Measurements from ENCODE around the gene CUX1. TPM values are rescaled to one million over a fixed set of nuclear protein-coding genes. Genes with fewer than 3 reads are reported as not detected.

The CUX1 gene
- total RNA-seq, 1 donor from 2014 or later = 66.4 TPM

DNA sequence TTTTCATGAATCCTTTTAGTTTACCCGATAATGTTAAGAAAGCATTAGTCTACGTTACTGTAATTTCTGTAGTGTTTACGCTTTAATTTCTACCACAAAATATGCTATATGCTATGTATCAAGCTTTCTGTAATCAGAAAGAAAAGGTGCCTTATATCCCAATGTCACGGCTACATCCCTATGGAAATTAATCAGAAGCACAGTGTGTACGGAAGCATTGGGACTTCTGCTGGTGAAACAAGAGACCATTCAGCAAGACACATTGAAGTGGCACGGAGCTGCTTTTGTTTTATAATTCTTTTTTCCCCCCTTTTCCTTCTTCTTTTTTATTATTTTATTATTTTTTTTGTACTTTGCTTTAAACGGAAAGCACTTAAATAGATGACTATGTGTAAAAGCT is 438.1 kb downstream of the CUX1 start:
- Histone ChIP-seq H3K79me2 (ENCODE audit: low read depth) (no peaks in the 10 kb centered on the region), H3K27ac (no peak overlapping the region), H3K27me3 (no peaks in the 10 kb centered on the region), H3K9ac (no peak overlapping the region), H3K36me3 (no peaks in the 10 kb centered on the region), H3F3A (ENCODE audit: low read depth) (peaks cover 39% of the 10 kb centered on the region), H3K4me3 (no peak overlapping the region), H3K4me1 (peaks cover 50% of the 10 kb centered on the region), H3K9me3 (ENCODE audit: low read depth) (no peaks in the 10 kb centered on the region), H2AFZ (replicated peaks) (no peak overlapping the region), H4K20me1 (ENCODE audit: low read depth) (no peaks in the 10 kb centered on the region), H3K4me2 (no peak overlapping the region)
- H3K27ac Mint-ChIP-seq = no peak overlapping the region
- no peaks in the 10 kb centered on the region for H3K9me3 Mint-ChIP-seq
- DNase-seq (ENCODE audit: low spot score) = no peak
- peaks cover 31% of the 10 kb centered on the region for H3K4me1 Mint-ChIP-seq
- H3K27me3 Mint-ChIP-seq (ENCODE audit: insufficient read depth, low read depth) = peaks cover 4% of the 10 kb centered on the region
- no peak overlapping the region for H3K4me3 Mint-ChIP-seq
- TF ChIP-seq EZH2 (IDR thresholded peaks at IDR 0.05) (no peak), EZH2phosphoT487 (IDR thresholded peaks at IDR 0.05) (no peak)
- TF ChIP-seq, protein P1, sequence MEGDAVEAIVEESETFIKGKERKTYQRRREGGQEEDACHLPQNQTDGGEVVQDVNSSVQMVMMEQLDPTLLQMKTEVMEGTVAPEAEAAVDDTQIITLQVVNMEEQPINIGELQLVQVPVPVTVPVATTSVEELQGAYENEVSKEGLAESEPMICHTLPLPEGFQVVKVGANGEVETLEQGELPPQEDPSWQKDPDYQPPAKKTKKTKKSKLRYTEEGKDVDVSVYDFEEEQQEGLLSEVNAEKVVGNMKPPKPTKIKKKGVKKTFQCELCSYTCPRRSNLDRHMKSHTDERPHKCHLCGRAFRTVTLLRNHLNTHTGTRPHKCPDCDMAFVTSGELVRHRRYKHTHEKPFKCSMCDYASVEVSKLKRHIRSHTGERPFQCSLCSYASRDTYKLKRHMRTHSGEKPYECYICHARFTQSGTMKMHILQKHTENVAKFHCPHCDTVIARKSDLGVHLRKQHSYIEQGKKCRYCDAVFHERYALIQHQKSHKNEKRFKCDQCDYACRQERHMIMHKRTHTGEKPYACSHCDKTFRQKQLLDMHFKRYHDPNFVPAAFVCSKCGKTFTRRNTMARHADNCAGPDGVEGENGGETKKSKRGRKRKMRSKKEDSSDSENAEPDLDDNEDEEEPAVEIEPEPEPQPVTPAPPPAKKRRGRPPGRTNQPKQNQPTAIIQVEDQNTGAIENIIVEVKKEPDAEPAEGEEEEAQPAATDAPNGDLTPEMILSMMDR (IDR thresholded peaks at IDR 0.05) = no peak
- peaks cover 3% of the 10 kb centered on the region for H3K36me3 Mint-ChIP-seq

DNA sequence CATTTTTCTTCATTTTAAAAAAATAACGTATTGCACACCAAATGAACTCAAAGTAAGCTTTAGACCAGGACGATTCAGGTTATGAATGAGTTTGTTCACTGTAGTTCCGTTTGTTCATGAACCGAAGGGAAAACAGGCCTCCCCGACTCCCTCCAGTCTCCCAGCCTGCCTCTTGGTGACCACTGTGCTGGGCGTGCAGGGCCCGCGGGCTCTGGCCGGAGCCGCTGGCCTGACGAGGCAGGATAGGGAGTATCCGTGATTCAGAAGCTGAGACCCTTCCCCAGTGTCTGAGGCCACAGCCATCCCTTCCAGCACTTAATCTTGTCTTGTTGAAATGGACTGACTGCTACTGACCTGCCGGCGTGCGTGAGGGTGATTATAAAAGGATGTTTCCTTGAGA is 438.5 kb downstream of the CUX1 start:
- Mint-ChIP-seq H3K27me3 (ENCODE audit: insufficient read depth, low read depth) (peaks cover 5% of the 10 kb centered on the region), H3K4me1 (peaks cover 31% of the 10 kb centered on the region), H3K27ac (no peak overlapping the region), H3K9me3 (no peaks in the 10 kb centered on the region), H3K4me3 (no peak overlapping the region), H3K36me3 (peaks cover 1% of the 10 kb centered on the region)
- Histone ChIP-seq H3F3A (ENCODE audit: low read depth) (peaks cover 38% of the 10 kb centered on the region), H3K4me3 (no peak overlapping the region), H3K79me2 (ENCODE audit: low read depth) (no peaks in the 10 kb centered on the region), H3K9ac (no peak overlapping the region), H3K4me2 (no peak overlapping the region), H2AFZ (replicated peaks) (no peak overlapping the region), H3K27ac (no peak overlapping the region), H3K36me3 (no peaks in the 10 kb centered on the region), H3K9me3 (ENCODE audit: low read depth) (no peaks in the 10 kb centered on the region), H3K4me1 (peaks cover 48% of the 10 kb centered on the region), H4K20me1 (ENCODE audit: low read depth) (no peaks in the 10 kb centered on the region), H3K27me3 (no peaks in the 10 kb centered on the region)
- DNase-seq (ENCODE audit: low spot score) = no peak
- TF ChIP-seq, protein P1 (IDR thresholded peaks at IDR 0.05) = no peak
- TF ChIP-seq EZH2phosphoT487 (IDR thresholded peaks at IDR 0.05) (no peak), EZH2 (IDR thresholded peaks at IDR 0.05) (no peak)

DNA sequence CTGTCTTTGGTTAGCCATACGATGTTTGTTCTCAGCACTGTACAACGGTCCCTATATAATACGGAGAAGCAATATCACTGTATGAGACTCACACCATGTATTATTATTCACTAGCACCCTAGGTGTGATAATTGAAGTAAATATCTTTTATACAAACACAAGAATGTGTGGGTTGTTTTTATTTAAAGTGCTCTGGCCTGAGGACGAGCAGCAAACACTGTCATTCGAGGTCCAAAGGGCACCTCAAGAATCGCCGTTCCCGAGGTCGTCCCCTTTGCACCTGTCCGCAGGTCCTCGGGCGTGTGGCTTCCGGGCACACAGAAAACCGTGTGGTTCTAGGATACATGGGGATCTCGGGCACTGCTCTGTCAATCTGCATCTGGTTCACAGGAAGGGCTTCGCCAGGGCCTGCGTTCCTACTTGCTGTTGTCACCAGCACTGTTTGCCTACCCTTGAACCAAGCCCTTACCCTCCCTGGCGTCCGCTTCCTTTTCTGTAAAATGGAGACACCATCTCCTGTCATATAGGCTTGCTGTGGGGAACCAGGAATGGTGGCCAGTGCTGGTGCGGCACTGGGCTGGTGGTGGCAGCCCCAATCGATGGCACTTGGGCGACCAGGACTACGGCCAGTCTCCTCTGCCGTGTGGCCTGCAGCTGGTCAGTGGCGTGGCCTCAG is 440.8 kb downstream of the CUX1 start:
- Mint-ChIP-seq H3K36me3 (peaks cover 1% of the 10 kb centered on the region), H3K9me3 (no peaks in the 10 kb centered on the region), H3K4me1 (peaks cover 21% of the 10 kb centered on the region), H3K27ac (no peak overlapping the region), H3K27me3 (ENCODE audit: insufficient read depth, low read depth) (peaks cover 7% of the 10 kb centered on the region), H3K4me3 (no peak overlapping the region)
- DNase-seq (ENCODE audit: low spot score) = no peak
- TF ChIP-seq EZH2 (IDR thresholded peaks at IDR 0.05) (no peak), EZH2phosphoT487 (IDR thresholded peaks at IDR 0.05) (no peak)
- TF ChIP-seq, protein P1 (IDR thresholded peaks at IDR 0.05) = no peak
- Histone ChIP-seq H3F3A (ENCODE audit: low read depth) (peaks cover 17% of the 10 kb centered on the region), H3K79me2 (ENCODE audit: low read depth) (no peaks in the 10 kb centered on the region), H2AFZ (replicated peaks) (no peak overlapping the region), H3K9me3 (ENCODE audit: low read depth) (no peaks in the 10 kb centered on the region), H3K9ac (no peak overlapping the region), H3K4me3 (no peak overlapping the region), H3K27me3 (no peaks in the 10 kb centered on the region), H3K4me1 (peaks cover 25% of the 10 kb centered on the region), H3K4me2 (no peak overlapping the region), H3K27ac (no peak overlapping the region), H3K36me3 (no peaks in the 10 kb centered on the region), H4K20me1 (ENCODE audit: low read depth) (no peaks in the 10 kb centered on the region)

Measured in neural progenitor cell (in vitro differentiated cells).